HG02588 (cell line): ENCODE data around the gene PRR12.

ENCODE experiments used
- ATAC-seq: cut with Tn5 transposase; IDR thresholded peaks from one replicate; pipeline ENCODE4 v1.9.1; 2021; ENCODE audit warnings: mild to moderate bottlenecking, moderate library complexity; ENCODE audit not compliant: unreplicated experiment

The PRR12 gene

GRCh38 chr19:49641688-49642491, 50.9 kb downstream of the PRR12 start, which contains the start of gene SCAF1:
Gene SCAF1 (plus strand): TSS chr19:49642209. CDS start chr19:49645027, 2,818 bp downstream.
- ATAC-seq, result peak; percentile 57

DNA sequence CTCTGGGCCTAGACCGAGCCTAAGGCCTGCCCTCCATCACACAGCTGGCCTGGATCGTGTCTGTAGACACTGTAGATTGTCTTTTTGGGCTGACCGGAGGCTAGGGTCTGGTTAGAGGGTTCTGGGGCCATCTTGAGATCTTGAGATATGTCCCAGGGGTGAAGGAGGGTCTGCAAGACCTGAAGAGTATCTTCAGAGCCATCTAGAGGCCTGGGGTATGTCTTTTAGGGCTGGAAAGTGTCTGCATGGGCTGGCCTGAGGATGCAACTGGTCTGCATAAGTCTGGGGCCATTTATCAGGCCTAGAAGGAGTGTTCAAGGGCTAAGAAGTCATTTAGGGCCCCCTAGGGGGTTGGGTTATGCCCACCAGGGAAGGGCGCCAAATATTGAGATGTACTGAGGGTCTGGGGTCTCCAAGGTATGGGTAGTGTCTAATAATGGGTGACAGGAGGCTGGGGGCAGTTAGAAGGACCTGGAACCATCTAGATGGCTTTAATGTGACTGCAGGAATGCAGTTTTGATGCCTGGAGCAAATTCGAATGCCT, 51.6 kb downstream of the PRR12 start:
- no peak for ATAC-seq

GRCh38 chr19:49643466-49643865, 52.5 kb downstream of the PRR12 start:
- ATAC-seq, result no peak

GRCh38 chr19:49645592-49645991, 54.6 kb downstream of the PRR12 start:
- ATAC-seq, result no peak

DNA sequence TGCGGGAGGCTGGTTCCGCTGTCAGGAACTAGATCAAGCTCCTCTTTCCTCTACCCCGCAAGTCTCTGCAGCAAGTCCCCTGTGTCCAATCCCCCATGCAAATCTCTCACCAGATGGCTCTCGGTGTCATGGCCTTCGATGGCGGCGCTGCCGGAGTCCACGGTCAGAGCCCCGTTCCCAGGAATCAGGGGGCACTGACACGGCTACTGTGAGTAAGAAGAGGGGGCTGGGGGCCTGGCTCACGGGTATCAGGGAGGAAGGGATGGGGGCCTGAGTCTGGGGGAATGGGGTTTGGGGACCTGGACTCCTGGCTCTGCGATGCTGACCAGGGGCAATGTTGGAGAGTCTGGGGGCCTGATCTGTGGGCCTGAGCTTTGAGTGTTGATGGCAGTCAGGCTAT, 55.0 kb downstream of the PRR12 start:
- ATAC-seq, result no peak

DNA sequence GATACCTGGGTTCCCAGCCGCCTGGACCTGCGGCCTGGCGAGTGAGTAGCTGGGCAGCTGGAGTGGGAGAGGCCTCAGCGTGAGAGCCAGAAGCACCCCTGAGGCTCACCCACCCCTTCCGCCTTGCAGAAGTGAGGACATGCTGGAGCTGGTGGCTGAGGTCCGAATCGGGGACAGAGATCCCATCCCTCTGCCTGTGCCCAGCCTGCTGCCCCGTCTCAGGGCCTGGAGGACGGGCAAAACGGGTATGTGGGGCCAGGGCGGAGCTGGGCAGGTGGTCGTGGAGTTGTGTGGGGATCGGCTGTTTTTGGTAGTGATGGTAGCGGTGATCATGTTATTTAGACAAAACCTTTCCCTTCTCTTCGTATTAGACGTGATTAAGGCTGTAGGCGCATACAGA, 55.6 kb downstream of the PRR12 start:
- no peak for ATAC-seq

DNA sequence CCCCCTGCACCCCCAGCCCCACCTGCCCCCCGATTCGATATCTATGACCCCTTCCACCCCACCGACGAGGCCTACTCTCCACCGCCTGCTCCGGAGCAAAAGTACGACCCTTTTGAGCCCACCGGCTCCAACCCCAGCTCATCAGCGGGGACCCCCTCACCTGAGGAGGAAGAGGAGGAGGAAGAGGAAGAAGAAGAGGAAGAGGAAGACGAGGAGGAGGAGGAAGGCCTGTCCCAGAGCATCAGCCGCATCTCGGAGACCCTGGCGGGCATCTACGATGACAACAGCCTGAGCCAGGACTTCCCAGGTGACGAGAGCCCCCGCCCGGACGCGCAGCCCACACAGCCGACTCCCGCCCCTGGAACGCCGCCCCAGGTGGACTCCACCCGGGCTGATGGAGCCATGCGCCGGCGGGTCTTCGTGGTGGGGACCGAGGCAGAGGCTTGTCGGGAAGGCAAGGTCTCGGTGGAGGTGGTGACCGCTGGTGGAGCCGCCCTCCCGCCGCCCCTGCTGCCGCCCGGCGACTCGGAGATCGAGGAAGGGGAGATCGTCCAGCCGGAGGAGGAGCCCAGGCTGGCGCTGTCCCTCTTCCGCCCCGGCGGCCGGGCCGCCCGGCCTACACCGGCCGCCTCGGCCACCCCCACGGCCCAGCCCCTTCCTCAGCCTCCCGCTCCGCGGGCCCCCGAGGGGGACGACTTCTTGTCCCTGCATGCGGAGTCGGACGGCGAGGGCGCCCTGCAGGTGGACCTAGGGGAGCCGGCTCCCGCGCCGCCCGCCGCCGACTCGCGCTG, 60.2 kb downstream of the PRR12 start:
- ATAC-seq, result no peak

DNA sequence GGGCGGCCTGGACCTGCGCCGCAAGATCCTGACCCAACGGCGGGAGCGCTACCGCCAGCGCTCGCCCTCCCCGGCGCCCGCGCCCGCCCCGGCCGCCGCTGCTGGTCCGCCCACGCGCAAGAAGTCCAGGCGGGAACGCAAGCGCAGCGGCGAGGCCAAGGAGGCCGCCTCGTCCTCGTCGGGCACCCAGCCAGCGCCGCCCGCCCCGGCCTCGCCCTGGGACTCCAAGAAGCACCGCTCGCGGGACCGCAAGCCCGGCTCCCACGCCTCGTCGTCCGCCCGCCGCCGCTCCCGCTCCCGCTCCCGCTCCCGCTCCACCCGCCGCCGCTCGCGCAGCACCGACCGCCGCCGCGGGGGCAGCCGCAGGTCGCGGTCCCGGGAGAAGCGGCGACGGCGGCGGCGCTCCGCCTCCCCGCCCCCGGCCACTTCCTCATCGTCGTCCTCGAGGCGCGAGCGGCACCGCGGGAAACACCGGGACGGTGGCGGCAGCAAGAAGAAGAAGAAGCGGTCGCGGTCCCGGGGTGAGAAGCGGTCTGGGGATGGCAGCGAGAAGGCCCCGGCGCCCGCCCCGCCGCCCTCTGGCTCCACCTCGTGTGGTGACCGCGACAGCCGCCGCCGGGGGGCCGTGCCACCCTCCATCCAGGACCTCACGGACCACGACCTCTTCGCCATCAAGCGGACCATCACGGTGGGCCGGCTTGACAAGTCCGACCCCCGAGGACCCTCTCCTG, 61.0 kb downstream of the PRR12 start:
- ATAC-seq, result no peak

GRCh38 chr19:49652551-49653465, 61.8 kb downstream of the PRR12 start:
- ATAC-seq, result no peak

GRCh38 chr19:49653466-49653806, 62.5 kb downstream of the PRR12 start:
- ATAC-seq, result no peak

DNA sequence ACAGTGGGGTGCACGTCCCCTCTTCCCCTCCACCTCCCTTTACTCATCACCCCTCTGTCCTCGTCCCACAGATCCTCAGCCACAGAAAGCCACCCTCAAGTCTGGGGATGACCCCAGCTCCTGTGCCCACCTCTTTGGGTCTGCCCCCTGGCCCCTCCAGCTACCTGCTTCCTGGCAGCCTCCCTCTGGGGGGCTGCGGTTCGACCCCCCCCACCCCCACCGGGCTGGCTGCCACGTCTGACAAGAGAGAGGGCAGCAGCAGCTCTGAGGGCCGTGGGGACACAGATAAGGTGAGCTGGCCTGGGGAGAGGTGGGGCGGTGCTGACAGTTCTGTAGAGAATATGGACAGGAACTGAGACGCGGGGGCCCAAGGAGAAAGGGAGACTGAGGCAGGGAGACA, 63.6 kb downstream of the PRR12 start:
- ATAC-seq, result no peak

GRCh38 chr19:49655570-49656455, 64.8 kb downstream of the PRR12 start:
- no peak for ATAC-seq

DNA sequence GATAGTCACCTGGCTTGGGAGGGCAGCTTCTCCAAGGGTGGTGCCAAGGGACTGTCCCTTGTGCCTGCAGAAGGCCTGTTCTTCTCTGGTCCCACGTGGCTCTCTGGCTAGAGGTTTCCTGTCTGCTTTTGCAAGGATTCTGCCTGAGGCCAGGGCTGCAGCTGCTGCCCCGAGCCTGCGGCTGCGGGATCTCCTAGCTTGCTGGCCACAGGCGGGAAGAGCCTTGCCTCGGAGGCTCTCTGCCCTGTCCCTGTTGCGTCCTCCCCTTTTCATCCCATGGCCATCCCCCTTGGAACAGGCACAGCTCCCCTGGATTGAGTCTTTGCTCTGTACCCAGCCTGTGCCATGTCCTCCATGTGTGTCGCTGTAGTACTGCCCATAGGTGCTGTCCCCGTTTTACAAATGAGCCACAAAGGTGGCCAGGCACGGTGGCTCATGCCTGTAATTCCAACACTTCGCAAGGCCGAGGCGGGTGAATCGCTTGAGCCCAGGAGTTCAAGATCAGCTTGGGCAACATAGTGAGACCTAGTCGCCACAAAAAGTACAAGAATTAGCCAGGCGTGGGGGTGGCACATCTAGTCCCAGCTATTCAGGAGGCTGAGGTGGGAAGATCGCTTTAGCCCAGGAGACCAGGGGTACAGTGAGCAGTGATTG, 65.6 kb downstream of the PRR12 start:
- ATAC-seq, result no peak

DNA sequence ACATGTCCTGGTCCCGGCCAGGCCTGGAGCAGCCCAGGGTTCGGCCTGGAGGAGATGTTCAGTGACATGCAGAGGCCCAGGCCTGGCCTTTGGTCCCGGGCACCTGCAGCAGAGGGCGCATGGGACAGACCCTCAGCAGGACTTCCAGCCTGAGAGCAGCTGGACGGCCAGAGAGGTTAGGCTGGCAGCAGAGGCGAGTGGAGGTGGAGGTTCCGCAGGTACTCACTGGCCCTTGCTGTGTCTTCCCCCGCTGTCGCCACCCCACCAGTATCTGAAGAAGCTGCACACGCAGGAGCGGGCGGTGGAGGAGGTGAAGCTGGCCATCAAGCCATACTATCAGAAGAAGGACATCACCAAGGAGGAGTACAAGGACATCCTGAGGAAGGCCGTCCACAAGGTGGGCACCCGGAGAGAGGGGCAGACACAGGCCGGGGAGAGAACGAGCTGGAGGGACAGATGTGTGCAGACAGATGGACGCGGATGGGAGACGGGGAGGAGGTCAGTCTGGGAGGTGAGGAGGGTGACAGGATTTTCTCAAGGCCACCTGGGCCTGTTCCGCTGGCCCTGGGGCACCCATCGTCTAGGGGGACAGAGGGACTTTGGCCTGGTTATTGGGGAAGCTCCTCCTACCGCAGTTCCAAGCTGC, 66.6 kb downstream of the PRR12 start:
- no peak for ATAC-seq

DNA sequence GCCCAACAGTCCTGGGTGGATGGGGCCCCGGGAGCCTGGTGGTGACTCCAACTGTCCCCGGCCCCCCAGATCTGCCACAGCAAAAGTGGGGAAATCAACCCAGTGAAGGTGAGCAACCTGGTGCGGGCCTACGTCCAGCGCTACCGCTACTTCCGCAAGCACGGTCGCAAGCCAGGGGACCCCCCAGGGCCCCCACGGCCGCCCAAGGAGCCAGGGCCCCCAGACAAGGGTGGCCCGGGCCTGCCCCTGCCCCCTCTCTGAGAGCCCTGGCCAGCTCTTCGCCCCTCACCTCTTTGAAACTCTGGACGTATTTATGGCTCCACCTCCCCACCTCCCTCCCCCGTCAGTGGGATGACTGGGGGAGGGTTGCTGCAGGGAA, 67.1 kb downstream of the PRR12 start:
- no peak for ATAC-seq

- no peak for ATAC-seq
Observed at GRCh38 chr19:49658566-49659442, 67.8 kb downstream of the PRR12 start.

- ATAC-seq, result no peak
Observed at GRCh38 chr19:49660338-49660961, 69.5 kb downstream of the PRR12 start.
